ENCODE measurements around the gene NMNAT2. TPM values are rescaled to one million over a fixed set of nuclear protein-coding genes. Genes with fewer than 3 reads are reported as not detected.

NMNAT2 gene
- total RNA-seq, 4 donors from 2014 or later = 0.20 to 0.48 (median 0.27) TPM; not detected in 1

GRCh38 chr1:183306317-183307042, 111.7 kb downstream of the NMNAT2 start:
- no peak overlapping the region for H3K27ac ChIP-seq
- H3K4me3 ChIP-seq = no peak overlapping the region
- H3K4me1 ChIP-seq = peaks cover 0 to 14% (median 6%) of the 10 kb centered on the region in 4 donors
- H3K27me3 ChIP-seq = no peaks in the 10 kb centered on the region
- intact Hi-C loops (cut with DNase I; ENCODE audit: low total_unique reads) = no loop called here
- in situ Hi-C loops (cut with MboI; ENCODE audit: low pct_ligation_motif_present in 1 of 4, low pct_unique_long_range_greater_than_20kb in 1 of 4, low sequenced_read_pairs in 3 of 4) = no loop called here
- no peak for DNase-seq
- no peaks in the 10 kb centered on the region for H3K9me3 ChIP-seq
- H3K36me3 ChIP-seq = no peaks in the 10 kb centered on the region
- WGBS, 2 donors (ENCODE audit: low coverage in 1 of 2) = 45 to 52% methylated on average over 5 of the region's 5 CpGs
- no peak for TF ChIP-seq POLR2A (IDR thresholded peaks at IDR 0.05)
- no peak for TF ChIP-seq POLR2AphosphoS5 (IDR thresholded peaks at IDR 0.05)
- TF ChIP-seq CTCF (IDR thresholded peaks at IDR 0.05) = peak in 3 of 5 experiments; percentile 15 to 24 (median 22)

- no peaks in the 10 kb centered on the region for H3K27me3 ChIP-seq
- peaks cover 0 to 14% (median 6%) of the 10 kb centered on the region in 4 donors for H3K4me1 ChIP-seq
- DNase-seq = no peak
- TF ChIP-seq POLR2AphosphoS5 (IDR thresholded peaks at IDR 0.05) (no peak), EP300 (IDR thresholded peaks at IDR 0.05; ENCODE audit: low read depth) (no peak), POLR2A (IDR thresholded peaks at IDR 0.05) (no peak), CTCF (IDR thresholded peaks at IDR 0.05) (no peak)
- H3K36me3 ChIP-seq = no peaks in the 10 kb centered on the region
- intact Hi-C loops (cut with DNase I; ENCODE audit: low total_unique reads) (loop anchor here (5.0 kb wide), 1 partner anchor 1262 kb away; no protein-coding TSS in a partner anchor), in situ Hi-C loops (cut with MboI; ENCODE audit: low pct_ligation_motif_present in 1 of 4, low pct_unique_long_range_greater_than_20kb in 1 of 4, low sequenced_read_pairs in 3 of 4) (no loop called here)
- WGBS, 2 donors (ENCODE audit: low coverage in 1 of 2) = 71 to 83% methylated on average over 5 to 7 of the region's 7 CpGs
- no peak overlapping the region for H3K27ac ChIP-seq
- no peak overlapping the region for H3K4me3 ChIP-seq
- H3K9me3 ChIP-seq = no peaks in the 10 kb centered on the region
These were observed 113.6 kb downstream of the NMNAT2 start for GRCh38 chr1:183304440-183305107.

GRCh38 chr1:183303901-183304300, 114.3 kb downstream of the NMNAT2 start:
- no peak for DNase-seq
- no peaks in the 10 kb centered on the region for H3K27me3 ChIP-seq
- 90 to 94% methylated on average over 2 to 3 of the region's 3 CpGs for WGBS, 2 donors (ENCODE audit: low coverage in 1 of 2)
- H3K4me3 ChIP-seq = no peak overlapping the region
- in situ Hi-C loops (cut with MboI; ENCODE audit: low pct_ligation_motif_present in 1 of 4, low pct_unique_long_range_greater_than_20kb in 1 of 4, low sequenced_read_pairs in 3 of 4) = no loop called here
- H3K9me3 ChIP-seq = no peaks in the 10 kb centered on the region
- H3K4me1 ChIP-seq = peaks cover 0 to 14% (median 6%) of the 10 kb centered on the region in 4 donors
- H3K27ac ChIP-seq = peak overlapping the region in 3 of 4 donors; percentile 15 to 49 (median 28)
- TF ChIP-seq POLR2AphosphoS5 (IDR thresholded peaks at IDR 0.05) (no peak), CTCF (IDR thresholded peaks at IDR 0.05) (no peak), EP300 (IDR thresholded peaks at IDR 0.05; ENCODE audit: low read depth) (no peak), POLR2A (IDR thresholded peaks at IDR 0.05) (no peak)
- no peaks in the 10 kb centered on the region for H3K36me3 ChIP-seq
- intact Hi-C loops (cut with DNase I; ENCODE audit: low total_unique reads) = loop anchor here (5.0 kb wide), 1 partner anchor 1262 kb away; no protein-coding TSS in a partner anchor

- in situ Hi-C loops (cut with MboI; ENCODE audit: low pct_ligation_motif_present in 1 of 4, low pct_unique_long_range_greater_than_20kb in 1 of 4, low sequenced_read_pairs in 3 of 4) = no loop called here
- Histone ChIP-seq H3K36me3 (no peaks in the 10 kb centered on the region), H3K27me3 (no peaks in the 10 kb centered on the region), H3K9me3 (no peaks in the 10 kb centered on the region), H3K4me3 (no peak overlapping the region), H3K27ac (peak overlapping the region in 3 of 4 donors; percentile 15 to 49 (median 28)), H3K4me1 (peaks cover 0 to 14% (median 6%) of the 10 kb centered on the region in 4 donors)
- DNase-seq = no peak
- intact Hi-C loops (cut with DNase I; ENCODE audit: low total_unique reads) = loop anchor here (5.0 kb wide), 1 partner anchor 1261 kb away; no protein-coding TSS in a partner anchor
- 50 to 53% methylated on average over 1 to 4 of the region's 4 CpGs for WGBS, 2 donors (ENCODE audit: low coverage in 1 of 2)
- TF ChIP-seq CTCF (IDR thresholded peaks at IDR 0.05) = no peak
- TF ChIP-seq POLR2A (IDR thresholded peaks at IDR 0.05) = no peak
- TF ChIP-seq POLR2AphosphoS5 (IDR thresholded peaks at IDR 0.05) = no peak
These were observed 114.9 kb downstream of the NMNAT2 start for GRCh38 chr1:183303323-183303645.

Data from transverse colon (tissue), 4 donors.